Right lobe of liver (tissue), 4 donors: ENCODE measurements around the gene IGF2BP3.

Source experiments
- POLR2A ChIP-seq: fragments of 450-650 bp; IDR thresholded peaks from one replicate; pipeline ENCODE4 v1.6.1; 2017; ENCODE audit warnings: antibody characterized with exemption, mild to moderate bottlenecking
- TF ChIP-seq, protein P1 (sequence below), 4 donors: fragments of 200-600 bp in 3 of 4; fragments of 450-650 bp in 1 of 4; IDR thresholded peaks; one replicate each; pipeline versions ENCODE4 v1.5.1 to v1.8.0; 2016 to 2022; ENCODE audit warnings: antibody characterized with exemption in 4 of 4, mild to moderate bottlenecking in 2 of 4
- donor health status: DM: no; HTN: no; CAD: no.
- donor health status: DM: no; HTN: no; CAD: no.
- donor health status: DM: no; HTN: yes; CAD: no.

DNA sequence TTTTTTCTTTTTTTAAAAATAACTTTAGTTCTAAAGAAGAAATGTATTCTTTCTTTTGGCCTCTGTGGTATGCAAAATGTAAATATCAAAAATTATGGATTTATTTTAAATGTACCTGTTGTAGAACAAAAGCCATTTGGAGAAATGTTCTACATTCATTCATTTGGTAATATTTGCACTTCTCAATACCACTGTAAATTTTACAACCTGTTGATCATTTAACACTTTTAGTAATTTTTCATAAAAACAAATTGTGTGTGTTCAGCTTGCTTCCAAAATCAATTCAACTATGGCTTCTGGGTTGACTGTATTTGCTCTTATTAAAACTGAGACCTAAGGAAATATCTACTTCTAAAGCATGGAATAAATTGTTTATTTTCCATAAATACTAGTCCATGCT lies 2.3 kb upstream of the IGF2BP3 start:
- no peak for TF ChIP-seq POLR2A
- TF ChIP-seq, protein P1, sequence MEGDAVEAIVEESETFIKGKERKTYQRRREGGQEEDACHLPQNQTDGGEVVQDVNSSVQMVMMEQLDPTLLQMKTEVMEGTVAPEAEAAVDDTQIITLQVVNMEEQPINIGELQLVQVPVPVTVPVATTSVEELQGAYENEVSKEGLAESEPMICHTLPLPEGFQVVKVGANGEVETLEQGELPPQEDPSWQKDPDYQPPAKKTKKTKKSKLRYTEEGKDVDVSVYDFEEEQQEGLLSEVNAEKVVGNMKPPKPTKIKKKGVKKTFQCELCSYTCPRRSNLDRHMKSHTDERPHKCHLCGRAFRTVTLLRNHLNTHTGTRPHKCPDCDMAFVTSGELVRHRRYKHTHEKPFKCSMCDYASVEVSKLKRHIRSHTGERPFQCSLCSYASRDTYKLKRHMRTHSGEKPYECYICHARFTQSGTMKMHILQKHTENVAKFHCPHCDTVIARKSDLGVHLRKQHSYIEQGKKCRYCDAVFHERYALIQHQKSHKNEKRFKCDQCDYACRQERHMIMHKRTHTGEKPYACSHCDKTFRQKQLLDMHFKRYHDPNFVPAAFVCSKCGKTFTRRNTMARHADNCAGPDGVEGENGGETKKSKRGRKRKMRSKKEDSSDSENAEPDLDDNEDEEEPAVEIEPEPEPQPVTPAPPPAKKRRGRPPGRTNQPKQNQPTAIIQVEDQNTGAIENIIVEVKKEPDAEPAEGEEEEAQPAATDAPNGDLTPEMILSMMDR (IDR thresholded peaks at IDR 0.05): no peak
